IMR-90 (cell line): ENCODE results near the gene MPZL3. TPM values are rescaled to one million over a fixed set of nuclear protein-coding genes. Genes with fewer than 3 reads are reported as not detected.

Source experiments
- ATAC-seq: fragments of 200-7000 bp; cut with Tn5 transposase; 2 replicates; pipeline ENCODE4 v1.9.1; 2020; ENCODE audit warnings: low read depth, mild to moderate bottlenecking, moderate library complexity
- BruUV-seq: library from RNA; stranded (reverse); fragments of 400-500 nt; replicated peaks from 2 replicates; lab custom pipeline; 2021; lab: Mats Ljungman, UMichigan
- CTCF ChIA-PET: fragments of 300-600 bp; formaldehyde crosslinking; extraction: SDS; loops from one replicate; lab custom pipeline; 2021; ENCODE audit warnings: antibody characterized with exemption; lab: Yijun Ruan, JAX
- POLR2A ChIA-PET: fragments of 300-600 bp; sonication (Branson Sonifier 250); formaldehyde crosslinking; loops from one replicate; lab custom pipeline; 2022; ENCODE audit warnings: antibody characterized with exemption; ENCODE audit not compliant: unreplicated experiment; lab: Charles Lee
- DNase-seq: peaks from one replicate; pipeline ENCODE4 v3.0.0; 2013
- H2AFZ ChIP-seq: replicated peaks from 2 replicates; pipeline ENCODE3; 2013; ENCODE audit warnings: low read length, mild to moderate bottlenecking; ENCODE audit not compliant: poor library complexity
- H2AK5ac ChIP-seq: 2 replicates; pipeline ENCODE4 v1.6.1; 2013; ENCODE audit warnings: low read depth, low read length, inconsistent platforms
- H2AK9ac ChIP-seq: replicated peaks from 2 replicates; pipeline ENCODE3; 2013; ENCODE audit warnings: mild to moderate bottlenecking, low read depth, low read length, moderate library complexity; ENCODE audit not compliant: poor library complexity
- H2BK120ac ChIP-seq: 2 replicates; pipeline ENCODE4 v1.6.1; 2013; ENCODE audit warnings: low read depth, low read length, inconsistent platforms
- H2BK15ac ChIP-seq: 3 replicates; pipeline ENCODE4 v1.6.1; 2013; ENCODE audit warnings: low read depth, low read length, inconsistent platforms
- H2BK20ac ChIP-seq: 2 replicates; pipeline ENCODE4 v1.6.1; 2013; ENCODE audit warnings: low read depth, mild to moderate bottlenecking, inconsistent platforms, low read length, moderate library complexity
- H2BK5ac ChIP-seq: 2 replicates; pipeline ENCODE4 v1.6.1; 2013; ENCODE audit warnings: mild to moderate bottlenecking, low read depth, low read length, inconsistent platforms; ENCODE audit not compliant: poor library complexity, severe bottlenecking
- H3K14ac ChIP-seq: replicated peaks from 2 replicates; pipeline ENCODE4 v1.6.1; 2013; ENCODE audit warnings: low read depth, low read length, inconsistent platforms
- H3K18ac ChIP-seq: 2 replicates; pipeline ENCODE4 v1.6.1; 2013; ENCODE audit warnings: low read depth, low read length, control low read depth
- H3K23ac ChIP-seq: 2 replicates; pipeline ENCODE4 v1.6.1; 2013; ENCODE audit warnings: low read depth, low read length, inconsistent platforms
- H3K27ac ChIP-seq: 2 replicates; pipeline ENCODE4 v1.5.1; 2013; ENCODE audit warnings: mild to moderate bottlenecking, control low read depth, low read length; ENCODE audit not compliant: insufficient read depth
- H3K27me3 ChIP-seq: 2 replicates; pipeline ENCODE4 v1.6.1; 2013; ENCODE audit warnings: low read length; ENCODE audit not compliant: control insufficient read depth, insufficient read depth
- H3K36me3 ChIP-seq: 2 replicates; pipeline ENCODE4 v1.6.1; 2013; ENCODE audit warnings: low read length, mixed read lengths; ENCODE audit not compliant: control insufficient read depth, insufficient read depth
- H3K4ac ChIP-seq: 2 replicates; pipeline ENCODE4 v1.6.1; 2013; ENCODE audit warnings: low read depth, low read length, inconsistent platforms
- H3K4me1 ChIP-seq: 2 replicates; pipeline ENCODE4 v1.6.1; 2013; ENCODE audit warnings: low read length, mixed read lengths; ENCODE audit not compliant: control insufficient read depth, insufficient read depth
- H3K4me2 ChIP-seq: 2 replicates; pipeline ENCODE4 v1.6.1; 2013; ENCODE audit warnings: low read depth, mild to moderate bottlenecking, control low read depth, low read length, moderate library complexity
- H3K4me3 ChIP-seq: 2 replicates; pipeline ENCODE4 v1.5.1; 2013; ENCODE audit warnings: low read depth, mild to moderate bottlenecking, control low read depth, low read length, moderate library complexity; ENCODE audit not compliant: insufficient read depth
- H3K56ac ChIP-seq: 2 replicates; pipeline ENCODE4 v1.6.1; 2013; ENCODE audit warnings: low read length, inconsistent platforms; ENCODE audit not compliant: insufficient read depth; ENCODE audit errors: extremely low read depth
- H3K79me1 ChIP-seq, 2 experiments: 2 replicates each; pipeline ENCODE4 v1.6.1; 2013; ENCODE audit warnings: low read length in 2 of 2, inconsistent platforms in 1 of 2, low read depth in 1 of 2
- H3K9ac ChIP-seq: 2 replicates; pipeline ENCODE4 v1.6.1; 2013; ENCODE audit warnings: low read depth, low read length, control low read depth
- H3K9me1 ChIP-seq: 2 replicates; pipeline ENCODE4 v1.6.1; 2013; ENCODE audit warnings: low read length, inconsistent platforms; ENCODE audit not compliant: insufficient read depth
- H3K9me3 ChIP-seq: 2 replicates; pipeline ENCODE4 v1.6.1; 2013; ENCODE audit warnings: low read length; ENCODE audit not compliant: control insufficient read depth, insufficient read depth
- H4K20me1 ChIP-seq: 2 replicates; pipeline ENCODE4 v1.6.1; 2013; ENCODE audit warnings: low read length, inconsistent platforms; ENCODE audit not compliant: insufficient read depth
- H4K5ac ChIP-seq: 2 replicates; pipeline ENCODE4 v1.6.1; 2013; ENCODE audit warnings: mild to moderate bottlenecking, low read depth, low read length, control low read depth
- H4K8ac ChIP-seq, 2 experiments: 2 replicates each; pipeline ENCODE4 v1.6.1; 2013; ENCODE audit warnings: low read depth in 2 of 2, low read length in 2 of 2, control low read depth in 1 of 2, inconsistent platforms in 1 of 2
- H4K91ac ChIP-seq: 2 replicates; pipeline ENCODE4 v1.6.1; 2013; ENCODE audit warnings: low read depth, low read length, inconsistent platforms; ENCODE audit not compliant: insufficient read depth
- BHLHE40 ChIP-seq: fragments of 150-350 bp; IDR thresholded peaks from 2 replicates; pipeline ENCODE4 v1.6.1; 2016; ENCODE audit warnings: mild to moderate bottlenecking, low read depth, low read length
- CEBPB ChIP-seq: IDR thresholded peaks from 2 replicates; pipeline ENCODE4 v1.6.1; 2012; ENCODE audit warnings: low read depth, low read length, improper control_type of control experiment
- CHD1 ChIP-seq: IDR thresholded peaks from 2 replicates; pipeline ENCODE4 v1.6.1; 2012; ENCODE audit warnings: low read depth, low read length, improper control_type of control experiment
- FOS ChIP-seq: fragments of 150-350 bp; IDR thresholded peaks from 2 replicates; pipeline ENCODE4 v1.6.1; 2016; ENCODE audit warnings: low read depth, low read length
- MAFK ChIP-seq: IDR thresholded peaks from 2 replicates; pipeline ENCODE4 v1.6.1; 2012; ENCODE audit warnings: low read depth, low read length, improper control_type of control experiment
- NFE2L2 ChIP-seq: fragments of 150-350 bp; IDR thresholded peaks from 2 replicates; pipeline ENCODE4 v1.6.1; 2016; ENCODE audit warnings: low read depth, mild to moderate bottlenecking, low read length
- POLR2A ChIP-seq: IDR thresholded peaks from 2 replicates; pipeline ENCODE4 v1.6.1; 2012; ENCODE audit warnings: mild to moderate bottlenecking, low read depth, low read length
- RAD21 ChIP-seq: IDR thresholded peaks from 2 replicates; pipeline ENCODE4 v1.6.1; 2012; ENCODE audit warnings: low read length, improper control_type of control experiment
- RCOR1 ChIP-seq: IDR thresholded peaks from 2 replicates; pipeline ENCODE4 v1.6.1; 2012; ENCODE audit warnings: mild to moderate bottlenecking, low read length, improper control_type of control experiment; ENCODE audit not compliant: insufficient replicate concordance
- SMC3 ChIP-seq: fragments of 150-350 bp; IDR thresholded peaks from 2 replicates; pipeline ENCODE4 v1.6.1; 2016; ENCODE audit warnings: low read depth, mild to moderate bottlenecking, antibody characterized with exemption, low read length, moderate library complexity
- WGBS, 2 experiments: methylation state at CpG; one replicate each; pipeline versions ENCODE4 v1.1.5 to v1.1.7; 2013; ENCODE audit warnings: missing lambda C conversion rate in 2 of 2; ENCODE audit not compliant: insufficient read length in 1 of 2; ENCODE audit errors: extremely low coverage in 2 of 2; 5-methylcytosine and 5-hydroxymethylcytosine counted together
- dilution Hi-C: fragments of 300-500 bp; cut with HindIII; formaldehyde crosslinking; loops from one replicate; pipeline ENCODE4 v1.14.3; 2018; ENCODE audit warnings: low sequenced_read_pairs; ENCODE audit not compliant: unreplicated experiment
- in situ Hi-C: fragments of 300-500 bp; cut with MboI; formaldehyde crosslinking; loops from 3 replicates; pipeline ENCODE4 v1.14.3; 2019; ENCODE audit warnings: low sequenced_read_pairs, inconsistent platforms, mixed read lengths
- intact Hi-C: fragments of 100-400 bp; cut with micrococcal nuclease; formaldehyde crosslinking; loops from 2 replicates; pipeline ENCODE4 v1.10.0; 2022
- polyA plus RNA-seq, 3 experiments: library from polyadenylated mRNA; depleted of rRNA; stranded (reverse); fragments of >200 nt; gene quantifications; 2 replicates each; pipeline ENCODE4 v1.2.3, GENCODE V29; 2012; ENCODE audit warnings: low replicate concordance in 1 of 3
- total RNA-seq: library from RNA; depleted of rRNA; stranded (reverse); fragments of >200 nt; gene quantifications from 2 replicates; pipeline ENCODE4 v1.2.3, GENCODE V29; 2012
- TF ChIP-seq, protein P1 (sequence below): fragments of 150-350 bp; IDR thresholded peaks from 2 replicates; pipeline ENCODE4 v1.6.1; 2017; ENCODE audit warnings: mild to moderate bottlenecking, antibody characterized with exemption, low read length, low read depth

MPZL3 gene
- total and polyA plus RNA-seq, 2 of the 4 experiments (the other 2 are of a cell fraction) = 0.15 to 0.36 TPM

DNA sequence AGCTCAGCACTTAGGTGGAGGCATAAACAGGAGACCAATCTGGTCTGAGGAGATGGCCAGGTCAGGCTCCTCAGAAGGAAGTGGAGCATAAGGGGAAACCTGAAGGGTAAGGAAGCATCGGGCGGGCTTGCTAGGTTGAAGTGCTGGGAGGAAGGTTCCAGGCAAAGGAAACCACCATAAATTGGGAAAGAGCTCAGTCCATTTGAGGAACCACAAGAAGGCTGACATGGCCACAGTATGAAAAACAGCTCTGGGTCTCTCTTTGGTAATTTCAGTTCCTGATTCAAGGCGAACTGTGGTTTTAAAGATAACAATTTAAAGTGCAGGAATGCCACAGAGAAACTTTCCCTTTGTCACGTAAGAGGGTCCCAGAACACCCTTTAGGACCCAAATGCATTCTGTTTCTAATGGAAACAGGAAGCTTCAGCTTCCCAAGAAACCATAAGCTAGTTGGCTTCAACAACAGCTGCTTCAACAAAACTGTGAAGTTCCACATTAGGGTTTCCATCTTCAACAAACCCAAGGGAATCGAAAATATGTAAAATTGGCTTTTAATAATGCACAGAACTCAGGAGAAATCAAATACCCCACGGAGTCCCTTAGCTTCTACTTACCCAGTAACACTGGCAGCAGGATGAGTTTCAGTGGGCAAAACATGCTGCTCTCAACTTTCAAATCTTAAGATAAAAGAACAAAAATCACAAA, 37.8 kb downstream of the MPZL3 start:
- Histone ChIP-seq H4K91ac (no peak overlapping the region), H3K23ac (no peak overlapping the region), H4K5ac (no peak overlapping the region), H3K9me3 (no peaks in the 10 kb centered on the region), H2AFZ (no peak overlapping the region), H3K56ac (no peak overlapping the region), H3K4me3 (no peak overlapping the region), H3K18ac (no peak overlapping the region), H2BK15ac (no peak overlapping the region), H2AK5ac (no peak overlapping the region), H2BK20ac (no peak overlapping the region), H3K27me3 (peaks cover 21% of the 10 kb centered on the region), H3K36me3 (no peaks in the 10 kb centered on the region), H4K8ac (no peak overlapping the region), H3K9me1 (no peaks in the 10 kb centered on the region), H2AK9ac (no peak overlapping the region), H4K20me1 (no peaks in the 10 kb centered on the region), H3K14ac (no peak overlapping the region), H3K27ac (no peak overlapping the region), H3K4me1 (no peaks in the 10 kb centered on the region), H3K4ac (no peak overlapping the region), H2BK5ac (no peak overlapping the region), H2BK120ac (no peak overlapping the region), H3K79me1 (no peaks in the 10 kb centered on the region), H3K4me2 (no peak overlapping the region), H3K9ac (no peak overlapping the region)
- WGBS, 2 experiments = 48% methylated on average over 5 of the region's 6 CpGs; no CpG with 5 or more reads in 1 of the 2 experiments
- DNase-seq (no peak), ATAC-seq (no peak)
- ChIA-PET POLR2A (no interaction called here), CTCF (interaction anchor here (0.9 to 1.3 kb wide), 2 partner anchors 16 to 43 kb away, joined by 3 to 4 read pairs; no protein-coding TSS in a partner anchor)
- in situ Hi-C loops (no loop called here), intact Hi-C loops (no loop called here), dilution Hi-C loops (no loop called here)
- no TSS peak for BruUV-seq
- TF ChIP-seq NFE2L2 (no peak), CHD1 (no peak), POLR2A (no peak), RAD21 (no peak), CEBPB (no peak), FOS (no peak), BHLHE40 (no peak), MAFK (no peak), SMC3 (no peak), RCOR1 (no peak)
- TF ChIP-seq, protein P1, sequence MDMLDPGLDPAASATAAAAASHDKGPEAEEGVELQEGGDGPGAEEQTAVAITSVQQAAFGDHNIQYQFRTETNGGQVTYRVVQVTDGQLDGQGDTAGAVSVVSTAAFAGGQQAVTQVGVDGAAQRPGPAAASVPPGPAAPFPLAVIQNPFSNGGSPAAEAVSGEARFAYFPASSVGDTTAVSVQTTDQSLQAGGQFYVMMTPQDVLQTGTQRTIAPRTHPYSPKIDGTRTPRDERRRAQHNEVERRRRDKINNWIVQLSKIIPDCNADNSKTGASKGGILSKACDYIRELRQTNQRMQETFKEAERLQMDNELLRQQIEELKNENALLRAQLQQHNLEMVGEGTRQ = no peak
